Right atrium auricular region (tissue), 2 donors: Measurements from ENCODE around the gene CD274. TPM values are rescaled to one million over a fixed set of nuclear protein-coding genes. Genes with fewer than 3 reads are reported as not detected.

Source experiments
- DNase-seq: peaks from one replicate; pipeline ENCODE4 v3.0.0-alpha.2; 2019; ENCODE audit warnings: low spot score
- H3K27ac ChIP-seq, 2 donors: fragments of 200-600 bp; sonication (generic); 1 replicate in 1 of 2; 2 replicates in 1 of 2; pipeline ENCODE4 v1.5.1; 2016 to 2019
- H3K27me3 ChIP-seq, 2 donors: fragments of 200-600 bp; sonication (generic); one replicate each; pipeline versions ENCODE4 v1.5.1 to v1.6.0; 2017 to 2019
- H3K36me3 ChIP-seq: fragments of 200-600 bp; sonication (generic); one replicate; pipeline ENCODE4 v1.5.1; 2016
- H3K4me1 ChIP-seq, 2 donors: fragments of 200-600 bp; sonication (generic); one replicate each; pipeline versions ENCODE4 v1.5.1 to v1.6.0; 2017 to 2019
- H3K4me3 ChIP-seq, 2 donors: fragments of 200-600 bp; sonication (generic); 1 replicate in 1 of 2; 2 replicates in 1 of 2; pipeline ENCODE4 v1.5.1; 2017 to 2019; ENCODE audit warnings: mild to moderate bottlenecking in 1 of 2, moderate library complexity in 1 of 2
- H3K9me3 ChIP-seq, 2 donors: fragments of 200-600 bp; sonication (generic); one replicate each; pipeline ENCODE4 v1.5.1; 2019
- CTCF ChIP-seq, 2 donors: fragments of 200-600 bp; sonication (generic); IDR thresholded peaks; one replicate each; pipeline ENCODE4 v1.5.1; 2019; ENCODE audit warnings: antibody characterized with exemption in 2 of 2
- total RNA-seq, 2 donors: library from RNA; depleted of rRNA; stranded (reverse); fragments of >200 nt; gene quantifications; one replicate each; pipeline ENCODE4 v1.1.0, GENCODE V29; 2016

The CD274 gene
- total RNA-seq, 2 donors from 2014 or later = 6.6 to 14.1 TPM

GRCh38 chr9:5435912-5436311 lies 14.4 kb upstream of the CD274 start:
- no peak overlapping the region for H3K27ac ChIP-seq
- no peak for DNase-seq
- no peaks in the 10 kb centered on the region for H3K9me3 ChIP-seq
- peaks cover 4% of the 10 kb centered on the region for H3K36me3 ChIP-seq
- no peak for TF ChIP-seq CTCF (IDR thresholded peaks at IDR 0.05)
- H3K4me3 ChIP-seq = no peak overlapping the region
- H3K4me1 ChIP-seq = peaks cover 0 to 19% of the 10 kb centered on the region in 2 donors
- H3K27me3 ChIP-seq = no peaks in the 10 kb centered on the region

- TF ChIP-seq CTCF (IDR thresholded peaks at IDR 0.05) = no peak
- Histone ChIP-seq H3K4me3 (no peak overlapping the region), H3K4me1 (peaks cover 0 to 19% of the 10 kb centered on the region in 2 donors), H3K36me3 (peaks cover 4% of the 10 kb centered on the region), H3K27me3 (no peaks in the 10 kb centered on the region), H3K9me3 (no peaks in the 10 kb centered on the region), H3K27ac (peak overlapping the region; percentile 91 to 93)
- no peak for DNase-seq
These were observed 13.9 kb upstream of the CD274 start for GRCh38 chr9:5436441-5436840.

- Histone ChIP-seq H3K27me3 (no peaks in the 10 kb centered on the region), H3K27ac (peak within 1 kb of the TSS; percentile 91 to 93), H3K4me1 (peaks cover 0 to 19% of the 10 kb centered on the region in 2 donors), H3K36me3 (peaks cover 4% of the 10 kb centered on the region), H3K9me3 (no peaks in the 10 kb centered on the region), H3K4me3 (peak within 1 kb of the TSS; percentile 62 to 74)
- TF ChIP-seq CTCF (IDR thresholded peaks at IDR 0.05) = peak in 1 of 2 donors; percentile 49
- peak; percentile 97 for DNase-seq
These were observed 12.8 kb upstream of the CD274 start, which contains the start of gene PLGRKT for GRCh38 chr9:5437254-5438216. Gene PLGRKT (minus strand): TSS chr9:5437925. CDS start chr9:5431977, 5,948 bp downstream.

GRCh38 chr9:5438301-5439162 lies 11.8 kb upstream of the CD274 start:
- Histone ChIP-seq H3K9me3 (no peaks in the 10 kb centered on the region), H3K4me1 (peaks cover 0 to 19% of the 10 kb centered on the region in 2 donors), H3K36me3 (peaks cover 4% of the 10 kb centered on the region), H3K4me3 (peak overlapping the region; percentile 62 to 74), H3K27me3 (no peaks in the 10 kb centered on the region), H3K27ac (peak overlapping the region; percentile 91 to 93)
- no peak for TF ChIP-seq CTCF (IDR thresholded peaks at IDR 0.05)
- no peak for DNase-seq

- H3K4me1 ChIP-seq = peaks cover 0 to 19% of the 10 kb centered on the region in 2 donors
- peaks cover 4% of the 10 kb centered on the region for H3K36me3 ChIP-seq
- DNase-seq = no peak
- no peak for TF ChIP-seq CTCF (IDR thresholded peaks at IDR 0.05)
- no peaks in the 10 kb centered on the region for H3K27me3 ChIP-seq
- no peaks in the 10 kb centered on the region for H3K9me3 ChIP-seq
- no peak overlapping the region for H3K4me3 ChIP-seq
- no peak overlapping the region for H3K27ac ChIP-seq
These were observed 9.9 kb upstream of the CD274 start for GRCh38 chr9:5440426-5440825.
